ENCODE measurements around the gene HOXB5. TPM values are rescaled to one million over a fixed set of nuclear protein-coding genes. Genes with fewer than 3 reads are reported as not detected.

Gene HOXB5
- total and polyA plus RNA-seq, 12 donors, result 0.12 to 10.5 (median 3.6) TPM

DNA sequence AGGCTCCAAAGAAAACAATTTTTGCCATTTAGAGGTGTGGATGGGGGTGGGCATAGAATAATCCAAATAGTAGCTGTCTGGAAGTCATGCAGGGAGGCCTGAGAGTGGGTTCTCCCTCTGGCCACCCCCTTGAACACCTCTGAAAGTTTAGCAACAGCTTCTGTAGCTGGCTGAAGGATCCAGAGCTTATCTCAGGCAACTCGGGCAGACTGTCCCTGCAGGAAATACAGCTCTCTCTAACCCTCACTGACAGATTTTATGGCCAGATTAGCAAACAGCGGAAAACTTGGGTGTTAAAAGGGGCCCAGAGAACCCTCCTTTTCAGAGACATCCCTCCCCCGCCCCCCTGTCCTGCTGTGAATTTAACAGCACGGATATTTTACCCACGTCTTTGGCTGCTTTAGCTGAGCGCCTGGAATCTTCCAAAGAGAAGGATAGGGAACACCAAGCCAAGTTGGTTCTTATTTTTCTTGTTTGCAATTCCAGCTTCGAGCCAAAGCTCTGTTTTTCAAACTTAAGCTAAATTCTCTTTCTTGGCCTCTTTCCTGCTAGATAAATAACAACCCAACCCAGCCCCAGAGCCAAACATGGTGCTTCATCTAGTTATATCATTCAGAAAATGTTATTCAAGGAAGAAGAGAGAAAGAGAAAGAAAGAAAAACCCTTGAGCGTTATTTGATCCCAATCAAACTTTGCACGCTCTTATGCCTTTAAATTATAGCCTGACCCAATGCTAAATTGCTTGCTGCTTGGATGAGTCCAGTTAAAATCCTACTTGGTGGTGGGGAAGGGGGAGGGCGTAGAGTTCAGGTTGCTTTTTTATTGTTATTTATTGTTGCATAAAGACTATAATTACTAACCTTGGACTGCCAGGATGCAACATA lies 46.4 kb downstream of the HOXB5 start:
- Histone ChIP-seq H3K27ac (peak overlapping the region in 4 of 5 donors; percentile 46 to 97 (median 66)), H3K27me3 (no peaks in the 10 kb centered on the region), H3K36me3 (replicated peaks in 1 of 2) (peaks cover 0 to 14% of the 10 kb centered on the region in 2 donors), H3K4me3 (peak overlapping the region in 2 of 4 donors; percentile 1 to 21), H3K9me3 (replicated peaks in 1 of 3) (no peaks in the 10 kb centered on the region), H3K4me1 (replicated peaks in 1 of 2) (peaks cover 16 to 35% of the 10 kb centered on the region in 2 donors)
- no peak for TF ChIP-seq POLR2A (IDR thresholded peaks at IDR 0.05)
- intact Hi-C loops (cut with DNase I), result no loop called here
- 31 to 52% (median 35%) methylated on average over 9 to 10 of the region's 10 CpGs for WGBS, 4 donors
- peak in 1 of 7 donors; percentile 26 for DNase-seq

DNA sequence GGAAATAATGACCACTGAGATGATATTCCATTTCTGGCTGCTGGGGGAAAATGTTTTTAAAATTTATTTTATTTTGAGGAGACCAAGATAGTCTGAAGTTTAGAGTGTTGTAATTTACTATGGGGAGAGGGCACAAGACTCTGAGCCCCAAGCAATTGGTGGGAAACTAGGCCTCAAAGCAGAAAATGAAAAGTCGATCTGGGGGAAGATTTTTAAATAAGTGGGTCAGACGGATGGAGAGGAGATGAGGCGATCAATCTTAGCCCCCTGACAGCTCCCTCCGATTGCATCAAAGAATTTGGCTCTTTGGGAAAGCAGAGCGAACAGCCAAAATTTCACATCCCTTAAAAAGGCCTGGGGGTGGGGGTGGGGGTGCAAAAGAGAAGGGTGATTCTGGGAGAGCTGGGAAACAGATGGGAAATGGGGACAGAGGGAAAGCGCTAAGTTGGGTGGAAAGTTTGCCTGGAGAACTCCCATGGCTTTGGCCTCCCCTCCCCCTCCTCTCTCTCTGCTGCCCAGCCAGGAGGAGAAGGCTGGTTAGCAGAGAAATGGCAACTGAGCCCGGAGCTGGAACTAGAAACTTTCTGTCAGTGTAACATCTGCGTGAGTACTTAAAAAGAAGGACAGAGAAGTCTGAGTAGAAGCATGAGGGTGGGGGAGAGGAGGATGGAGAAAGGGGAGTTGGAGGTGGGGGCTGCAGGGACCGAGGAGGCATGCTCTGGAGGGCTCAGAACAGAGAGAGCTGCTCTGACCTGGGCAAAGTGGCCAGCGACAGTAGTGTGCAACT lies 47.2 kb downstream of the HOXB5 start:
- no peaks in the 10 kb centered on the region for H3K9me3 ChIP-seq (replicated peaks in 1 of 3)

DNA sequence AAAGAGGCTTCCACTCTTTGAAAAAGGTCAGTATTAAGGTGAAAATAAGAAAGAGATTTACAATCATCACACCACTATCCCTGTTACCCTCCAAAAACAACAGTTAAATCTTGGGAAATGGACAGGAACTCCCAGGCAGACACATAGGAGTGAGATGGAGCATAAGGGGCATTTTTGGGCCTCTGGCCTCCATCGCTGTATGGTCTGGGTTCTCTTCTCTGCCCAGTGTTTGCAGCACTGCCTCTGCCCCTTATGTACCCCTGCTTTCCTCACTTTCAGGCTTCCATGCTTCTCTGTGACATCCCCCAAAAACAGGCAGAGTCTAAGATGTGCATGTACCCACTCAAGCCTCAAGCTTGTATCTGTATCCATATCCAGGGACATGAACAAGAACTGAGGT lies 48.0 kb downstream of the HOXB5 start:
- Histone ChIP-seq H3K27ac (peak overlapping the region in 4 of 5 donors; percentile 10 to 97 (median 68)), H3K4me1 (replicated peaks in 1 of 2) (peaks cover 20 to 39% of the 10 kb centered on the region in 2 donors), H3K27me3 (no peaks in the 10 kb centered on the region), H3K4me3 (no peak overlapping the region), H3K36me3 (replicated peaks in 1 of 2) (peaks cover 0 to 12% of the 10 kb centered on the region in 2 donors), H3K9me3 (replicated peaks in 1 of 3) (no peaks in the 10 kb centered on the region)
- intact Hi-C loops (cut with DNase I), result no loop called here
- no peak for TF ChIP-seq POLR2A (IDR thresholded peaks at IDR 0.05)
- TF ChIP-seq, protein P1, sequence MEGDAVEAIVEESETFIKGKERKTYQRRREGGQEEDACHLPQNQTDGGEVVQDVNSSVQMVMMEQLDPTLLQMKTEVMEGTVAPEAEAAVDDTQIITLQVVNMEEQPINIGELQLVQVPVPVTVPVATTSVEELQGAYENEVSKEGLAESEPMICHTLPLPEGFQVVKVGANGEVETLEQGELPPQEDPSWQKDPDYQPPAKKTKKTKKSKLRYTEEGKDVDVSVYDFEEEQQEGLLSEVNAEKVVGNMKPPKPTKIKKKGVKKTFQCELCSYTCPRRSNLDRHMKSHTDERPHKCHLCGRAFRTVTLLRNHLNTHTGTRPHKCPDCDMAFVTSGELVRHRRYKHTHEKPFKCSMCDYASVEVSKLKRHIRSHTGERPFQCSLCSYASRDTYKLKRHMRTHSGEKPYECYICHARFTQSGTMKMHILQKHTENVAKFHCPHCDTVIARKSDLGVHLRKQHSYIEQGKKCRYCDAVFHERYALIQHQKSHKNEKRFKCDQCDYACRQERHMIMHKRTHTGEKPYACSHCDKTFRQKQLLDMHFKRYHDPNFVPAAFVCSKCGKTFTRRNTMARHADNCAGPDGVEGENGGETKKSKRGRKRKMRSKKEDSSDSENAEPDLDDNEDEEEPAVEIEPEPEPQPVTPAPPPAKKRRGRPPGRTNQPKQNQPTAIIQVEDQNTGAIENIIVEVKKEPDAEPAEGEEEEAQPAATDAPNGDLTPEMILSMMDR (IDR thresholded peaks at IDR 0.05), result no peak
- 73 to 100% (median 87%) methylated on average over 1 of the region's 1 CpG for WGBS, 4 donors
- no peak for DNase-seq

More for the DNA sequence above, 47.2 kb downstream of the HOXB5 start:
- Histone ChIP-seq H3K4me3 (peak overlapping the region in 1 of 4 donors; percentile 21), H3K27ac (peak overlapping the region in 3 of 5 donors; percentile 46 to 97 (median 79)), H3K4me1 (replicated peaks in 1 of 2) (peaks cover 20 to 35% of the 10 kb centered on the region in 2 donors), H3K36me3 (replicated peaks in 1 of 2) (peaks cover 0 to 14% of the 10 kb centered on the region in 2 donors), H3K27me3 (no peaks in the 10 kb centered on the region)
- DNase-seq, result peak in 2 of 7 donors; percentile 37 to 46
- WGBS, 4 donors, result 41 to 63% (median 54%) methylated on average over 10 of the region's 10 CpGs
- TF ChIP-seq, protein P1 (IDR thresholded peaks at IDR 0.05), result no peak
- TF ChIP-seq POLR2A (IDR thresholded peaks at IDR 0.05), result no peak
- intact Hi-C loops (cut with DNase I), result no loop called here

DNA sequence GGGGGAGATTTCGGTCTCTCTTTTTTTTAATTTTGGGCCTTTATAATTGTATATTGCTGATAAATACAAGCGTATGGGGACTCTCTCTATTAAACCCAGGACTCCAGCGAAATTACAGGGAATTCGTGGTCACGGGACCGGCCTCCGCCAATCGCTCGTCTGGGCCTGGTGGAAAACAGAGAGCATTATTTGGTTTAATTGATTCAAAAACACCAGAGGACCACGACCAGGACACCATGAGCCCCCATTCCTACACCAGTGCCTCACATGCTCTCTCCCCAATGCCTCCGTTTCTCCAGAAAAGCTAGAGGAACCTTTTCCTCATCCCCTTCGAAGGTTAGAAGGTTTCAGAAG lies 48.6 kb downstream of the HOXB5 start, which contains the start of gene HOXB2:
Gene HOXB2, minus strand, starts transcription at position 88 of the 354 bp plus-strand sequence. CDS start 198 bp downstream, outside the sequence.
- TF ChIP-seq, protein P1 (IDR thresholded peaks at IDR 0.05), result no peak
- TF ChIP-seq POLR2A (IDR thresholded peaks at IDR 0.05), result no peak
- peak within 1 kb of the TSS in 3 of 4 donors; percentile 58 to 86 (median 78) for H3K4me3 ChIP-seq
- 20 to 35% (median 26%) methylated on average over 9 to 12 of the region's 12 CpGs for WGBS, 4 donors
- H3K27ac ChIP-seq, result peak within 1 kb of the TSS; percentile 76 to 97 (median 85)
- H3K27me3 ChIP-seq, result no peaks in the 10 kb centered on the region
- intact Hi-C loops (cut with DNase I), result no loop called here
- peak in 5 of 7 donors; percentile 44 to 73 (median 58) for DNase-seq
- H3K9me3 ChIP-seq (replicated peaks in 1 of 3), result no peaks in the 10 kb centered on the region
- peaks cover 20 to 39% of the 10 kb centered on the region in 2 donors for H3K4me1 ChIP-seq (replicated peaks in 1 of 2)
- H3K36me3 ChIP-seq (replicated peaks in 1 of 2), result peaks cover 0 to 8% of the 10 kb centered on the region in 2 donors
